Liver (tissue), 9 donors: ENCODE data around the gene MAN2A1. TPM values are rescaled to one million over a fixed set of nuclear protein-coding genes. Genes with fewer than 3 reads are reported as not detected.

Experiments
- DNase-seq: peaks from one replicate; pipeline ENCODE4 v3.0.0-alpha.2; 2017; ENCODE audit warnings: low spot score
- H3K27ac ChIP-seq, 2 donors: one replicate each; pipeline ENCODE4 v1.7.0; 2013; ENCODE audit warnings: inconsistent platforms in 2 of 2, low read length in 2 of 2, control low read depth in 1 of 2, low read depth in 1 of 2, mild to moderate bottlenecking in 1 of 2
- H3K27me3 ChIP-seq, 4 donors: one replicate each; pipeline versions ENCODE4 v1.6.1 to v1.7.0; 2013; ENCODE audit warnings: low read length in 3 of 4, inconsistent platforms in 1 of 4, mild to moderate bottlenecking in 1 of 4, moderate library complexity in 1 of 4; ENCODE audit not compliant: control insufficient read depth in 4 of 4, insufficient read depth in 4 of 4
- H3K36me3 ChIP-seq, 4 donors: one replicate each; pipeline versions ENCODE4 v1.6.1 to v1.7.0; 2013; ENCODE audit warnings: low read length in 3 of 4, mild to moderate bottlenecking in 3 of 4, low read depth in 1 of 4, moderate library complexity in 1 of 4; ENCODE audit not compliant: control insufficient read depth in 4 of 4, insufficient read depth in 3 of 4
- H3K4me1 ChIP-seq, 4 donors: one replicate each; pipeline versions ENCODE4 v1.6.1 to v1.7.0; 2013; ENCODE audit warnings: low read length in 3 of 4, mild to moderate bottlenecking in 3 of 4, moderate library complexity in 1 of 4; ENCODE audit not compliant: control insufficient read depth in 4 of 4, insufficient read depth in 4 of 4
- H3K4me3 ChIP-seq, 3 donors: one replicate each; pipeline versions ENCODE4 v1.6.1 to v1.7.0; 2013; ENCODE audit warnings: low read length in 3 of 3, control low read depth in 1 of 3, low read depth in 1 of 3, mild to moderate bottlenecking in 1 of 3
- H3K9ac ChIP-seq, 2 donors: one replicate each; pipeline ENCODE4 v1.7.0; 2013; ENCODE audit warnings: low read length in 2 of 2, mild to moderate bottlenecking in 2 of 2, moderate library complexity in 2 of 2, control low read depth in 1 of 2, low read depth in 1 of 2
- H3K9me3 ChIP-seq, 4 donors: one replicate each; pipeline versions ENCODE4 v1.6.1 to v1.7.0; 2013; ENCODE audit warnings: low read length in 3 of 4; ENCODE audit not compliant: control insufficient read depth in 4 of 4
- ATF3 ChIP-seq: IDR thresholded peaks from 2 replicates; pipeline ENCODE4 v1.6.1; 2016; ENCODE audit warnings: antibody characterized with exemption
- CTCF ChIP-seq: fragments of 150-350 bp; IDR thresholded peaks from 2 replicates; pipeline ENCODE4 v1.5.1; 2017; ENCODE audit warnings: improper control_type of control experiment, low read depth, low read length; ENCODE audit not compliant: missing input control
- EGR1 ChIP-seq, 2 donors: IDR thresholded peaks; 2 replicates each; pipeline ENCODE4 v1.6.1; 2016 to 2018; ENCODE audit warnings: antibody characterized with exemption in 2 of 2, low read depth in 2 of 2
- FOXA1 ChIP-seq: IDR thresholded peaks from 2 replicates; pipeline ENCODE4 v1.6.1; 2016; ENCODE audit warnings: antibody characterized with exemption
- FOXA2 ChIP-seq: IDR thresholded peaks from 2 replicates; pipeline ENCODE4 v1.6.1; 2016; ENCODE audit warnings: antibody characterized with exemption
- GABPA ChIP-seq, 2 donors: IDR thresholded peaks in 1 of 2; conservative IDR thresholded peaks in 1 of 2; 2 replicates each; pipeline ENCODE4 v1.6.1; 2016; ENCODE audit warnings: antibody characterized with exemption in 2 of 2, mild to moderate bottlenecking in 1 of 2, moderate library complexity in 1 of 2
- HNF4A ChIP-seq, 2 donors: conservative IDR thresholded peaks; 2 replicates each; pipeline ENCODE4 v1.6.1; 2016; ENCODE audit warnings: antibody characterized with exemption in 2 of 2, mild to moderate bottlenecking in 2 of 2
- HNF4G ChIP-seq: IDR thresholded peaks from 2 replicates; pipeline ENCODE4 v1.6.1; 2016; ENCODE audit warnings: antibody characterized with exemption
- JUND ChIP-seq, 2 donors: IDR thresholded peaks; 2 replicates each; pipeline ENCODE4 v1.6.1; 2016; ENCODE audit warnings: antibody characterized with exemption in 2 of 2
- MAX ChIP-seq: IDR thresholded peaks from 2 replicates; pipeline ENCODE4 v1.6.1; 2016; ENCODE audit warnings: antibody characterized with exemption
- NR2F2 ChIP-seq: IDR thresholded peaks from 2 replicates; pipeline ENCODE4 v1.6.1; 2016; ENCODE audit warnings: antibody characterized with exemption
- RAD21 ChIP-seq, 2 donors: IDR thresholded peaks; 2 replicates each; pipeline ENCODE4 v1.6.1; 2016; ENCODE audit warnings: antibody characterized with exemption in 2 of 2, mild to moderate bottlenecking in 2 of 2
- REST ChIP-seq: IDR thresholded peaks from 2 replicates; pipeline ENCODE4 v1.6.1; 2016; ENCODE audit warnings: antibody characterized with exemption, mild to moderate bottlenecking
- RXRA ChIP-seq, 2 donors: IDR thresholded peaks; 2 replicates each; pipeline ENCODE4 v1.6.1; 2017 to 2018; ENCODE audit warnings: antibody characterized with exemption in 2 of 2, mild to moderate bottlenecking in 1 of 2
- SP1 ChIP-seq: IDR thresholded peaks from 2 replicates; pipeline ENCODE4 v1.6.1; 2018; ENCODE audit warnings: antibody characterized with exemption, mild to moderate bottlenecking
- TAF1 ChIP-seq: conservative IDR thresholded peaks from 2 replicates; pipeline ENCODE4 v1.6.1; 2016; ENCODE audit warnings: antibody characterized with exemption, mild to moderate bottlenecking
- YY1 ChIP-seq: IDR thresholded peaks from 2 replicates; pipeline ENCODE4 v1.6.1; 2016; ENCODE audit warnings: antibody characterized with exemption, mild to moderate bottlenecking
- ZBTB33 ChIP-seq: IDR thresholded peaks from 2 replicates; pipeline ENCODE4 v1.6.1; 2016; ENCODE audit warnings: antibody characterized with exemption
- WGBS: extraction: QIAGEN DNeasy Blood & Tissue Kit; methylation state at CpG from one replicate; pipeline ENCODE4 v1.1.7; 2013; 5-methylcytosine and 5-hydroxymethylcytosine counted together
- polyA plus RNA-seq, 2 donors: library from polyadenylated mRNA; stranded (reverse) in 1 of 2; unstranded in 1 of 2; fragments of 200-250 nt in 1 of 2; fragments of >200 nt in 1 of 2; fragmentation: Nextera tagmentation in 1 of 2; extraction: Ambion mirVana in 1 of 2; gene quantifications; one replicate each; pipeline versions ENCODE4 v1.2.1 to v1.2.3, GENCODE V29; 2013 to 2015
- total RNA-seq, 2 donors: library from RNA; depleted of rRNA; stranded (reverse); fragments of >200 nt; gene quantifications; one replicate each; pipeline ENCODE4 v1.2.3, GENCODE V29; 2014
- donor health status: healthy.
- donor health status: healthy.
- donor health status: healthy.
- donor health status: healthy.
- donor health status: healthy.

Gene MAN2A1
- total and polyA plus RNA-seq, 4 donors: 21.4 to 82.8 (median 47.3) TPM

- no peak for TF ChIP-seq ZBTB33
- no peak for TF ChIP-seq ATF3
These were observed 98.9 kb downstream of the MAN2A1 start (continued) for GRCh38 chr5:109788596-109788995.

- no peaks in the 10 kb centered on the region for H3K27me3 ChIP-seq
- H3K9me3 ChIP-seq: no peaks in the 10 kb centered on the region
- TF ChIP-seq ATF3 (no peak), YY1 (no peak), REST (no peak), HNF4G (no peak), HNF4A (conservative IDR thresholded peaks at IDR 0.05) (no peak), SP1 (no peak), TAF1 (no peak), EGR1 (IDR thresholded peaks at IDR 0.05; ENCODE audit: low read depth in 2 of 2) (no peak), RXRA (IDR thresholded peaks at IDR 0.05) (no peak), FOXA1 (no peak), MAX (no peak), JUND (IDR thresholded peaks at IDR 0.05) (no peak), GABPA (IDR thresholded peaks at IDR 0.05 in 1 of 2, conservative IDR thresholded peaks at IDR 0.05 in 1 of 2) (no peak), ZBTB33 (no peak), CTCF (no peak), FOXA2 (no peak), RAD21 (IDR thresholded peaks at IDR 0.05) (no peak), NR2F2 (no peak)
- H3K27ac ChIP-seq: no peak overlapping the region
- H3K4me1 ChIP-seq: no peaks in the 10 kb centered on the region
- WGBS: 93% methylated on average over 1 of the region's 1 CpG
- DNase-seq: no peak
- no peak overlapping the region for H3K4me3 ChIP-seq
- H3K36me3 ChIP-seq: peaks cover 0 to 23% (median 22%) of the 10 kb centered on the region in 4 donors
- H3K9ac ChIP-seq: no peak overlapping the region
These were observed 102.9 kb downstream of the MAN2A1 start for GRCh38 chr5:109792613-109793012.
